Stimulated activated CD8-positive, alpha-beta memory T cell treated with anti-CD3 and anti-CD28 coated beads, Interleukin-7, amount 100 ng/mL, for 1 hour (primary cell): ENCODE measurements around the gene NTM.
"Not testable (repeated sequence)": the region's sequence is repeated elsewhere in the genome, so short reads cannot be mapped to it uniquely, and the experiment has no call there.

Experiments used
- DNase-seq, 2 donors: peaks; one replicate each; pipeline ENCODE4 v3.0.0-alpha.2; 2020; ENCODE audit warnings: low read depth in 2 of 2

Gene NTM

GRCh38 chr11:132311703-132312102 lies 941.3 kb downstream of the NTM start:
- DNase-seq, result no peak

- DNase-seq, result no peak
Observed at GRCh38 chr11:132312161-132312560, 941.7 kb downstream of the NTM start.

- DNase-seq, result no peak
Observed at GRCh38 chr11:132312701-132313111, 942.3 kb downstream of the NTM start.

GRCh38 chr11:132314911-132315455 lies 944.6 kb downstream of the NTM start:
- no peak for DNase-seq

GRCh38 chr11:132315696-132316095 lies 945.3 kb downstream of the NTM start:
- DNase-seq, result no peak

- no peak for DNase-seq
Observed at GRCh38 chr11:132318421-132319157, 948.2 kb downstream of the NTM start.

- DNase-seq, result not testable (repeated sequence)
Observed at GRCh38 chr11:132319419-132319818, 949.0 kb downstream of the NTM start.

GRCh38 chr11:132330515-132330914 lies 960.1 kb downstream of the NTM start:
- DNase-seq, result no peak

GRCh38 chr11:132332521-132332920 lies 962.1 kb downstream of the NTM start:
- DNase-seq, result no peak

- DNase-seq, result no peak
Observed at GRCh38 chr11:132334769-132335280, 964.4 kb downstream of the NTM start.

GRCh38 chr11:132335311-132335710 lies 964.9 kb downstream of the NTM start:
- no peak for DNase-seq

GRCh38 chr11:132336781-132337535 lies 966.5 kb downstream of the NTM start:
- DNase-seq, result no peak

GRCh38 chr11:132337819-132338416 lies 967.5 kb downstream of the NTM start:
- DNase-seq, result no peak

- DNase-seq, result no peak
Observed at GRCh38 chr11:132342408-132342807, 972.0 kb downstream of the NTM start.

- DNase-seq, result no peak
Observed at GRCh38 chr11:132343445-132344175, 973.2 kb downstream of the NTM start.

- no peak for DNase-seq
Observed at GRCh38 chr11:132346558-132347148, 976.2 kb downstream of the NTM start.

- DNase-seq, result no peak
Observed at GRCh38 chr11:132347156-132348090, 977.0 kb downstream of the NTM start.

GRCh38 chr11:132349811-132350733 lies 979.7 kb downstream of the NTM start:
- DNase-seq, result no peak

- no peak for DNase-seq
Observed at GRCh38 chr11:132351050-132351449, 980.6 kb downstream of the NTM start.
